Gastroesophageal sphincter (tissue), 4 donors: ENCODE results near the gene GRIK3. TPM values are rescaled to one million over a fixed set of nuclear protein-coding genes. Genes with fewer than 3 reads are reported as not detected.

Experiments used
- ATAC-seq: fragments of 150-250 bp; one replicate; pipeline ENCODE4 v1.9.1; 2016; ENCODE audit warnings: mild to moderate bottlenecking, moderate library complexity
- H3K27ac ChIP-seq, 4 donors: fragments of 200-600 bp; sonication (generic) in 3 of 4; 1 replicate in 3 of 4; 2 replicates in 1 of 4; pipeline ENCODE4 v1.5.1; 2016 to 2019
- H3K27me3 ChIP-seq: fragments of 200-600 bp; sonication (generic); one replicate; pipeline ENCODE4 v1.5.1; 2019
- H3K36me3 ChIP-seq, 2 donors: fragments of 200-600 bp; sonication (generic); one replicate each; pipeline ENCODE4 v1.5.1; 2019; ENCODE audit warnings: control low read depth in 1 of 2
- H3K4me1 ChIP-seq, 3 donors: fragments of 200-600 bp; sonication (generic); 1 replicate in 2 of 3; 2 replicates in 1 of 3; pipeline ENCODE4 v1.5.1; 2016 to 2019; ENCODE audit warnings: control low read depth in 2 of 3
- H3K4me3 ChIP-seq, 2 donors: fragments of 200-600 bp; sonication (generic); one replicate each; pipeline ENCODE4 v1.5.1; 2019; ENCODE audit warnings: mild to moderate bottlenecking in 1 of 2, moderate library complexity in 1 of 2
- H3K9me3 ChIP-seq, 3 donors: fragments of 200-600 bp; sonication (generic); one replicate each; pipeline ENCODE4 v1.5.1; 2017 to 2019; ENCODE audit warnings: control low read depth in 2 of 3
- CTCF ChIP-seq, 4 experiments: fragments of 200-600 bp in 2 of 4; fragments of 450-650 bp in 2 of 4; sonication (generic) in 1 of 4; IDR thresholded peaks; one replicate each; pipeline ENCODE4 v1.5.1; 2017 to 2019; ENCODE audit warnings: antibody characterized with exemption in 4 of 4, mild to moderate bottlenecking in 2 of 4, moderate library complexity in 2 of 4
- EP300 ChIP-seq: sonication (generic); formaldehyde crosslinking; IDR thresholded peaks from one replicate; pipeline ENCODE4 v1.6.1; 2017; ENCODE audit warnings: antibody characterized with exemption, mild to moderate bottlenecking
- POLR2A ChIP-seq, 2 donors: fragments of 450-650 bp; IDR thresholded peaks; one replicate each; pipeline ENCODE4 v1.6.1; 2017; ENCODE audit warnings: antibody characterized with exemption in 2 of 2, mild to moderate bottlenecking in 2 of 2, moderate library complexity in 1 of 2
- POLR2AphosphoS5 ChIP-seq: sonication (generic); formaldehyde crosslinking; IDR thresholded peaks from one replicate; pipeline ENCODE4 v1.6.1; 2017; ENCODE audit warnings: antibody characterized with exemption
- WGBS, 2 donors: methylation state at CpG; one replicate each; pipeline ENCODE4 v1.1.5; 2018; ENCODE audit warnings: low coverage in 1 of 2; 5-methylcytosine and 5-hydroxymethylcytosine counted together
- total RNA-seq, 4 donors: library from RNA; depleted of rRNA; stranded (reverse); fragments of >200 nt; gene quantifications; one replicate each; pipeline ENCODE4 v1.1.0, GENCODE V29; 2016

The GRIK3 gene
- total RNA-seq, 4 donors from 2014 or later, result 3.1 to 7.8 (median 5.0) TPM

GRCh38 chr1:36884029-36884701 is 150.2 kb downstream of the GRIK3 start:
- H3K36me3 ChIP-seq, result no peaks in the 10 kb centered on the region
- H3K9me3 ChIP-seq, result no peaks in the 10 kb centered on the region
- no peak for TF ChIP-seq EP300
- no peak for TF ChIP-seq CTCF (IDR thresholded peaks at IDR 0.05)
- TF ChIP-seq POLR2A (IDR thresholded peaks at IDR 0.05), result no peak
- TF ChIP-seq POLR2AphosphoS5, result no peak
- H3K27me3 ChIP-seq, result peaks cover 34% of the 10 kb centered on the region
- H3K4me1 ChIP-seq, result no peaks in the 10 kb centered on the region
- ATAC-seq, result no peak
- H3K4me3 ChIP-seq, result no peak overlapping the region
- H3K27ac ChIP-seq, result no peak overlapping the region
- 54 to 77% methylated on average over 4 of the region's 8 CpGs for WGBS, 2 donors

DNA sequence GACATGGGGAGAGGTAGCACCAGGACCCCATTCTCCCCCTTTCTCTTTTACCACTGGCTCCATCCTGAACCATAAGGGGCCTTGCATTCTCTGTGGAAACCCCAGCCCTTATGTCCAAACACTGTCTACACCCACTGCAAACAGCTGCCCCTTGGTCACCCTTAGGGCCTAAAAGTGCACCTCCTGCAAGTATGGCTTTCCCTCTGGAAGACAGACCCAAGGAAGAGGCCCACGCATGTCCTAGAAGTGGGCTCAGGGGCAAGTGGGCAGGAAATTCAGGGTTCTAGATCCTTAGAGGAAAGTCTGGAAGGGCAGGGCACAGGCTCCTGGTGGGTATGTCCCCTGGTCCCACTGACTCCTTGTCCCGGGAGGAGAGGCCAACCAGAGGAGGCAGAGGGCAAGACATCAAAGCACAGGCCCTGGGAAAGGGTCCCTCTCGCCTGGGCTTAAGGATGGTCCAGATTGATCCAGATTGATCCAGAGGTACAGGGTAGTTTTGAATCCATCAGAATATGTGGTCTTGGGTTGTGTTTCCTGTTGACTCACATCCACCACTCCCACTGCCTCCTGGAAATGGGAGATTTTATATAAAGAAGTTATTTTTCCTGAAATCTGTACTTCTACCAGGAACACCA is 150.9 kb downstream of the GRIK3 start:
- 75% methylated on average over 2 of the region's 3 CpGs; no CpG with 5 or more reads in 1 of the 2 donors for WGBS, 2 donors
- ATAC-seq, result no peak
- peaks cover 27% of the 10 kb centered on the region for H3K27me3 ChIP-seq
- no peak overlapping the region for H3K27ac ChIP-seq
- no peak overlapping the region for H3K4me3 ChIP-seq
- H3K36me3 ChIP-seq, result no peaks in the 10 kb centered on the region
- no peaks in the 10 kb centered on the region for H3K9me3 ChIP-seq
- no peaks in the 10 kb centered on the region for H3K4me1 ChIP-seq
- TF ChIP-seq POLR2A (IDR thresholded peaks at IDR 0.05), result no peak
- TF ChIP-seq CTCF (IDR thresholded peaks at IDR 0.05), result no peak
- TF ChIP-seq EP300, result no peak
- no peak for TF ChIP-seq POLR2AphosphoS5

DNA sequence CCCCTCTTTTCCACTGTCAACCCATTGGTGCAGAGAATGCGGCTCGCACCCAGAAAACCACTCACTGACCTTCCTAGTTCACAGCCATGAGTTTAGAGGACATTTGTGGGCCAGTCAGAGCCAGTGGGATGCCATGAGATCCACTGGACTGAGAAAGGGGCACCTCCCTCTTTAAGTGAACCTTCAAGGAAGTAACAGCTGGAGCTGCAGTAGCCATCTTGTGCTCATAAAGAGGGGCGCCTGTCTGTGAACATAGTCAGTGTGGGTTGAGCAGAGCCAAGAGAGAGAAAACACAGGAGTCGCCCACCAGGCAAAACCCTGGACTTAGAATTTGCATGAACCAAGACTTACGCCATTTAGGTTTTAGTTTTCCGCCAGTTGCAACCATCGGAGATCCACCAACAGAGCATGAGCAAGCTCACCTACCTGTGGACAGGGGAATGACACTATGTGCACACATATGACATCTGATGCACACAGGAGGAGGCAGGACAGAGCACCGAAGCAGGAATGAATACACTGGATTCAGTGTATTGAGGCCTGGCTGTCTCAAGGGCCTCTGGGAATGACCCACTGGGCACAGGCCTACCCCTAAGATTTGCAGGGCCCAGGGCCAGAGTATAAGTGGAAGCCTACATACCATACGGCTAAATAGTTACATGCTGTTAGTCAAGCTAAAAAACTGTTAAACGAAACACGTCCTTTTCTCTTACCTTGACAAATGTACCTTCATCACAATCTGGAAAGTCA is 151.6 kb downstream of the GRIK3 start:
- 80 to 94% methylated on average over 4 to 8 of the region's 11 CpGs for WGBS, 2 donors
- H3K9me3 ChIP-seq, result no peaks in the 10 kb centered on the region
- H3K27ac ChIP-seq, result no peak overlapping the region
- H3K36me3 ChIP-seq, result no peaks in the 10 kb centered on the region
- no peak for ATAC-seq
- H3K4me1 ChIP-seq, result no peaks in the 10 kb centered on the region
- TF ChIP-seq EP300 (no peak), CTCF (IDR thresholded peaks at IDR 0.05) (no peak), POLR2A (IDR thresholded peaks at IDR 0.05) (no peak), POLR2AphosphoS5 (no peak)
- no peak overlapping the region for H3K4me3 ChIP-seq
- H3K27me3 ChIP-seq, result peaks cover 23% of the 10 kb centered on the region

GRCh38 chr1:36881541-36881940 is 152.8 kb downstream of the GRIK3 start:
- WGBS, 2 donors, result 81 to 93% methylated on average over 3 to 5 of the region's 6 CpGs
- Histone ChIP-seq H3K4me3 (no peak overlapping the region), H3K27me3 (peaks cover 27% of the 10 kb centered on the region), H3K4me1 (no peaks in the 10 kb centered on the region), H3K27ac (no peak overlapping the region), H3K36me3 (no peaks in the 10 kb centered on the region), H3K9me3 (no peaks in the 10 kb centered on the region)
- TF ChIP-seq POLR2AphosphoS5, result no peak
- no peak for TF ChIP-seq POLR2A (IDR thresholded peaks at IDR 0.05)
- TF ChIP-seq EP300, result no peak
- no peak for TF ChIP-seq CTCF (IDR thresholded peaks at IDR 0.05)
- ATAC-seq, result no peak
